ENCODE results near the gene WIZ. TPM values are rescaled to one million over a fixed set of nuclear protein-coding genes. Genes with fewer than 3 reads are reported as not detected.

Gene WIZ
- polyA plus RNA-seq, 1 donor (not counting 4 experiments of a cell fraction or from before 2014, with no cell fraction given): 5.1 TPM

DNA sequence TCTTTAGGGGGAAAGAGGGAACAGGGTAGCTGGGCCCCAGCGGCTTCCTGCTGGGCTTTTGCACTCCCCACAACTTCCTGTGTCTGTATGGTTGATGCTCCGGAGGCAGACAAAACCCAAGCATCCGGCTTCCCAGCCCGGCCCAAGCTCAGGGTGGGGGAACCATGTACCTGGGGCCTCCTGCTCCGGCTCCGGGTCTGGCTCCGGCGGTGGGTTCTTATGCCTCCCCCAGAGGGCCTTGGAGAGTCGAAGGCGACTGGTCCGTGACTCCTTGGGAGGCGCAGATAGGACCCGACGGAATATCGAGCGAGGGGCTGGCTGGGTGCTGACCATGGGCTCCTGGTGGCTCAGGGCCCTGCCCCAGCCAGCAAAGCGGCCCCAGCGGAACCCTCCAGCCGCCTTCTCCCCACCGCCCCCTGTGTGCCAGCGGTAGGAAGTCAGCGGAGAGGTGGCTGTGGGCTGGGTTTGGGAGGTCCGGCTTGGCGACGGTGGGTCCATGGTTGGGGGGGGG lies 14.2 kb upstream of the WIZ start:
- no peak overlapping the region for H3K27ac ChIP-seq (ENCODE audit: control insufficient read depth, insufficient read depth, low read length)
- dilution Hi-C loops (cut with MboI; ENCODE audit: extremely low pct_ligation_motif_present, low sequenced_read_pairs): no loop called here
- H3K9me3 ChIP-seq (ENCODE audit: control insufficient read depth, low read depth, low read length): no peaks in the 10 kb centered on the region
- H3K4me3 ChIP-seq (ENCODE audit: control insufficient read depth in 2 of 3, extremely low read depth in 1 of 3, insufficient read depth in 2 of 3, low read depth in 1 of 3, low read length in 3 of 3): no peak overlapping the region
- DNase-seq (ENCODE audit: low read depth, low spot score) (no peak), FAIRE-seq (no peak)
- H4K20me1 ChIP-seq (ENCODE audit: control insufficient read depth, extremely low read depth, insufficient read depth, low read length): no peaks in the 10 kb centered on the region
- TF ChIP-seq, protein P1, sequence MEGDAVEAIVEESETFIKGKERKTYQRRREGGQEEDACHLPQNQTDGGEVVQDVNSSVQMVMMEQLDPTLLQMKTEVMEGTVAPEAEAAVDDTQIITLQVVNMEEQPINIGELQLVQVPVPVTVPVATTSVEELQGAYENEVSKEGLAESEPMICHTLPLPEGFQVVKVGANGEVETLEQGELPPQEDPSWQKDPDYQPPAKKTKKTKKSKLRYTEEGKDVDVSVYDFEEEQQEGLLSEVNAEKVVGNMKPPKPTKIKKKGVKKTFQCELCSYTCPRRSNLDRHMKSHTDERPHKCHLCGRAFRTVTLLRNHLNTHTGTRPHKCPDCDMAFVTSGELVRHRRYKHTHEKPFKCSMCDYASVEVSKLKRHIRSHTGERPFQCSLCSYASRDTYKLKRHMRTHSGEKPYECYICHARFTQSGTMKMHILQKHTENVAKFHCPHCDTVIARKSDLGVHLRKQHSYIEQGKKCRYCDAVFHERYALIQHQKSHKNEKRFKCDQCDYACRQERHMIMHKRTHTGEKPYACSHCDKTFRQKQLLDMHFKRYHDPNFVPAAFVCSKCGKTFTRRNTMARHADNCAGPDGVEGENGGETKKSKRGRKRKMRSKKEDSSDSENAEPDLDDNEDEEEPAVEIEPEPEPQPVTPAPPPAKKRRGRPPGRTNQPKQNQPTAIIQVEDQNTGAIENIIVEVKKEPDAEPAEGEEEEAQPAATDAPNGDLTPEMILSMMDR (optimal IDR thresholded peaks at IDR 0.05 in 1 of 3, IDR thresholded peaks at IDR 0.05 in 1 of 3, conservative IDR thresholded peaks at IDR 0.05 in 1 of 3; ENCODE audit: extremely low read depth in 1 of 3, insufficient read depth in 2 of 3, low read length in 3 of 3): no peak
- no peak for TF ChIP-seq EZH2 (IDR thresholded peaks at IDR 0.05; ENCODE audit: low read length)
- no peaks in the 10 kb centered on the region for H3K4me1 ChIP-seq (ENCODE audit: control insufficient read depth, extremely low read depth, insufficient read depth, low read length)
- no peak overlapping the region for H3K4me2 ChIP-seq (ENCODE audit: control insufficient read depth, extremely low read depth, insufficient read depth, low read depth, low read length)
- H3K9ac ChIP-seq (ENCODE audit: control insufficient read depth, extremely low read depth, insufficient read depth, low read length): no peak overlapping the region
- H3K27me3 ChIP-seq (ENCODE audit: control insufficient read depth, extremely low read depth, insufficient read depth, low read length): peaks cover 20% of the 10 kb centered on the region
- no peak overlapping the region for H2AFZ ChIP-seq (ENCODE audit: control insufficient read depth, low read length)
- no peaks in the 10 kb centered on the region for H3K36me3 ChIP-seq (ENCODE audit: control insufficient read depth in 2 of 2, extremely low read depth in 1 of 2, insufficient read depth in 2 of 2, low read length in 2 of 2)
- no peaks in the 10 kb centered on the region for H3K9me1 ChIP-seq (ENCODE audit: control insufficient read depth, extremely low read depth, insufficient read depth, low read length)
- no peaks in the 10 kb centered on the region for H3K79me2 ChIP-seq (ENCODE audit: control insufficient read depth, insufficient read depth, low read length)

DNA sequence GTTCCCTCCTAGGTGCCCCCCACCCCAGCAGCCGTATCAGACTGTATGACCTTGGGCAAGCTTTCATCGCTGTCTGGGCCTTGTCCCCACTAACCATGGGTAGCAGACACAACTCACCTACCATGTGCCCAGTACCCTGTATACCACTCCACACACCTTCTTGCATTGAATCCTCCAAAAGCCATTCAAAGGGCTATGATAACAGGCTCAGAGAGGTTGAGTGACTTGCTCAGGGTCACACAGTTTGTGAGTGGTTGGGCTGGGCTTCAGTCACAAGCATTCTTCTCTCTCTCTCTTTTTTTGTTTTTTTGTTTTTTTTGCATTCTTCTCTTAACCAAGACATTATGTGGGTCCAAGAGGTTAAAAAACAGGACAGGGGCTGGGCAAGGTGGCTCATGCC lies 11.9 kb upstream of the WIZ start:
- no peaks in the 10 kb centered on the region for H3K79me2 ChIP-seq (ENCODE audit: control insufficient read depth, insufficient read depth, low read length)
- no peak overlapping the region for H3K27ac ChIP-seq (ENCODE audit: control insufficient read depth, insufficient read depth, low read length)
- no peak overlapping the region for H3K4me2 ChIP-seq (ENCODE audit: control insufficient read depth, extremely low read depth, insufficient read depth, low read depth, low read length)
- H3K36me3 ChIP-seq (ENCODE audit: control insufficient read depth in 2 of 2, extremely low read depth in 1 of 2, insufficient read depth in 2 of 2, low read length in 2 of 2): no peaks in the 10 kb centered on the region
- H3K9ac ChIP-seq (ENCODE audit: control insufficient read depth, extremely low read depth, insufficient read depth, low read length): no peak overlapping the region
- H3K9me3 ChIP-seq (ENCODE audit: control insufficient read depth, low read depth, low read length): no peaks in the 10 kb centered on the region
- no peaks in the 10 kb centered on the region for H3K4me1 ChIP-seq (ENCODE audit: control insufficient read depth, extremely low read depth, insufficient read depth, low read length)
- no peak overlapping the region for H3K4me3 ChIP-seq (ENCODE audit: control insufficient read depth in 2 of 3, extremely low read depth in 1 of 3, insufficient read depth in 2 of 3, low read depth in 1 of 3, low read length in 3 of 3)
- no peaks in the 10 kb centered on the region for H4K20me1 ChIP-seq (ENCODE audit: control insufficient read depth, extremely low read depth, insufficient read depth, low read length)
- peaks cover 32% of the 10 kb centered on the region for H3K27me3 ChIP-seq (ENCODE audit: control insufficient read depth, extremely low read depth, insufficient read depth, low read length)
- dilution Hi-C loops (cut with MboI; ENCODE audit: extremely low pct_ligation_motif_present, low sequenced_read_pairs): no loop called here
- DNase-seq (ENCODE audit: low read depth, low spot score) (no peak), FAIRE-seq (no peak)
- H3K9me1 ChIP-seq (ENCODE audit: control insufficient read depth, extremely low read depth, insufficient read depth, low read length): no peaks in the 10 kb centered on the region
- H2AFZ ChIP-seq (ENCODE audit: control insufficient read depth, low read length): no peak overlapping the region
- TF ChIP-seq, protein P1 (optimal IDR thresholded peaks at IDR 0.05 in 1 of 3, IDR thresholded peaks at IDR 0.05 in 1 of 3, conservative IDR thresholded peaks at IDR 0.05 in 1 of 3; ENCODE audit: extremely low read depth in 1 of 3, insufficient read depth in 2 of 3, low read length in 3 of 3): no peak
- no peak for TF ChIP-seq EZH2 (IDR thresholded peaks at IDR 0.05; ENCODE audit: low read length)
